Keratinocyte (primary cell): ENCODE measurements around the gene GPN1. TPM values are rescaled to one million over a fixed set of nuclear protein-coding genes. Genes with fewer than 3 reads are reported as not detected.

Experiments
- DNase-seq: peaks from one replicate; pipeline ENCODE4 v3.0.0-alpha.2; 2011; ENCODE audit warnings: low read depth, missing footprints, low spot score
- FAIRE-seq: peaks from 2 replicates; lab custom pipeline; 2011; peaks lifted over from hg19 to GRCh38; lab: Jason Lieb, UNC
- H2AFZ ChIP-seq: 2 replicates; pipeline ENCODE4 v1.6.0; 2012; ENCODE audit warnings: low read length, control low read depth, inconsistent platforms; ENCODE audit not compliant: control insufficient read depth
- H3K27ac ChIP-seq: 2 replicates; pipeline ENCODE4 v1.5.1; 2011; ENCODE audit warnings: low read length; ENCODE audit not compliant: control insufficient read depth, insufficient read depth
- H3K27me3 ChIP-seq: 3 replicates; pipeline ENCODE4 v1.6.0; 2011; ENCODE audit warnings: low read length; ENCODE audit not compliant: control insufficient read depth, insufficient read depth; ENCODE audit errors: extremely low read depth
- H3K36me3 ChIP-seq, 2 experiments: 2 replicates in 1 of 2; 3 replicates in 1 of 2; pipeline ENCODE4 v1.5.1; 2011; ENCODE audit warnings: low read length in 2 of 2, mild to moderate bottlenecking in 1 of 2; ENCODE audit not compliant: control insufficient read depth in 2 of 2, insufficient read depth in 2 of 2; ENCODE audit errors: extremely low read depth in 1 of 2
- H3K4me1 ChIP-seq: 3 replicates; pipeline ENCODE4 v1.5.1; 2011; ENCODE audit warnings: low read length; ENCODE audit not compliant: control insufficient read depth, insufficient read depth; ENCODE audit errors: extremely low read depth
- H3K4me2 ChIP-seq: 3 replicates; pipeline ENCODE4 v1.6.0; 2011; ENCODE audit warnings: low read depth, low read length; ENCODE audit not compliant: control insufficient read depth, insufficient read depth; ENCODE audit errors: extremely low read depth
- H3K4me3 ChIP-seq, 3 experiments: fragments of 200-600 bp in 1 of 3; sonication (generic) in 1 of 3; 2 replicates in 2 of 3; 3 replicates in 1 of 3; pipeline ENCODE4 v1.5.1; 2011 to 2016; ENCODE audit warnings: low read length in 3 of 3, mild to moderate bottlenecking in 3 of 3, control low read depth in 2 of 3, inconsistent platforms in 1 of 3, low read depth in 1 of 3, mixed read lengths in 1 of 3, mixed run types in 1 of 3, moderate library complexity in 1 of 3; ENCODE audit not compliant: control insufficient read depth in 2 of 3, insufficient read depth in 2 of 3; ENCODE audit errors: extremely low read depth in 1 of 3
- H3K79me2 ChIP-seq: 2 replicates; pipeline ENCODE4 v1.6.0; 2012; ENCODE audit warnings: low read length; ENCODE audit not compliant: control insufficient read depth, insufficient read depth
- H3K9ac ChIP-seq: 3 replicates; pipeline ENCODE4 v1.6.0; 2011; ENCODE audit warnings: low read length; ENCODE audit not compliant: control insufficient read depth, insufficient read depth; ENCODE audit errors: extremely low read depth
- H3K9me1 ChIP-seq: 3 replicates; pipeline ENCODE4 v1.6.0; 2011; ENCODE audit warnings: low read length; ENCODE audit not compliant: control insufficient read depth, insufficient read depth; ENCODE audit errors: extremely low read depth
- H3K9me3 ChIP-seq: 2 replicates; pipeline ENCODE4 v1.5.1; 2012; ENCODE audit warnings: low read depth, low read length; ENCODE audit not compliant: control insufficient read depth
- H4K20me1 ChIP-seq: 3 replicates; pipeline ENCODE4 v1.6.0; 2011; ENCODE audit warnings: low read length; ENCODE audit not compliant: control insufficient read depth, insufficient read depth; ENCODE audit errors: extremely low read depth
- EZH2 ChIP-seq: IDR thresholded peaks from one replicate; pipeline ENCODE4 v1.6.1; 2012; ENCODE audit warnings: inconsistent platforms, mild to moderate bottlenecking, low read length, moderate library complexity
- dilution Hi-C: fragments of 300-500 bp; cut with MboI; formaldehyde crosslinking; loops from one replicate; pipeline ENCODE4 v1.7.0; 2020; ENCODE audit warnings: low sequenced_read_pairs; ENCODE audit not compliant: extremely low pct_ligation_motif_present
- polyA plus RNA-seq, 5 experiments: library from polyadenylated mRNA; depleted of rRNA in 3 of 5; stranded (reverse) in 3 of 5; stranded (forward) in 1 of 5; unstranded in 1 of 5; fragments of >200 nt; gene quantifications; 1 replicate in 1 of 5; 2 replicates in 3 of 5; 3 replicates in 1 of 5; pipeline versions ENCODE4 v1.2.1 to v1.2.3, GENCODE V29; 2011 to 2012; ENCODE audit warnings: missing spikeins in 2 of 5, low read depth in 1 of 5, low replicate concordance in 1 of 5
- TF ChIP-seq, protein P1 (sequence below), 3 experiments: IDR thresholded peaks in 1 of 3; conservative IDR thresholded peaks in 1 of 3; optimal IDR thresholded peaks in 1 of 3; 2 replicates in 2 of 3; 3 replicates in 1 of 3; pipeline versions ENCODE3 to v1.5.1; 2011; ENCODE audit warnings: low read length in 3 of 3, mild to moderate bottlenecking in 3 of 3, moderate library complexity in 2 of 3, control low read depth in 1 of 3, inconsistent platforms in 1 of 3; ENCODE audit not compliant: insufficient read depth in 2 of 3; ENCODE audit errors: extremely low read depth in 1 of 3

Gene GPN1
- polyA plus RNA-seq, 1 donor (not counting 4 experiments of a cell fraction or from before 2014, with no cell fraction given), result 103 TPM

DNA sequence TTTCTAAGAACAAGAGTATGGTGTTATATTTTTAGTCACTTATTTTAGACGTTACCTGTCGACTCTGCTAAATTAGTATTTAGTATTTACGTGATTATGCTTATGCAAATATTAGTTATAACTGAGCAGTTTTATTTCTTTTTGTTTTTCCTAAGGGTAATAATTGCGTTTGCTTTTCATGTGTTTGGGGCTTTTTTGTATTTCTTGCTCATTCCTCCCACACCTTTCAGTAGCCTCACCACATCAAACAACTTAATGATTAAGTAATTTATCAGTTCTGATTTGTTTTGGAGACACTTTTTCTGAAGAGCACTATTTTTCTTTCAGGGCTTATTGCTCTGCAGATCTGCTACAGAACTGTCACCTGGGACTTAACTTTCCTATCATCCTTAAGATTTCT is 42.4 kb downstream of the GPN1 start:
- Histone ChIP-seq H3K4me2 (no peak overlapping the region), H3K4me3 (no peak overlapping the region), H3K27ac (no peak overlapping the region), H3K9me3 (no peaks in the 10 kb centered on the region), H3K79me2 (no peaks in the 10 kb centered on the region), H2AFZ (no peak overlapping the region), H3K9me1 (no peaks in the 10 kb centered on the region), H4K20me1 (no peaks in the 10 kb centered on the region), H3K4me1 (peaks cover 3% of the 10 kb centered on the region), H3K9ac (no peak overlapping the region), H3K27me3 (no peaks in the 10 kb centered on the region), H3K36me3 (peaks cover 10 to 26% of the 10 kb centered on the region in 2 experiments)
- DNase-seq (no peak), FAIRE-seq (no peak)
- dilution Hi-C loops, result no loop called here
- no peak for TF ChIP-seq EZH2
- TF ChIP-seq, protein P1, sequence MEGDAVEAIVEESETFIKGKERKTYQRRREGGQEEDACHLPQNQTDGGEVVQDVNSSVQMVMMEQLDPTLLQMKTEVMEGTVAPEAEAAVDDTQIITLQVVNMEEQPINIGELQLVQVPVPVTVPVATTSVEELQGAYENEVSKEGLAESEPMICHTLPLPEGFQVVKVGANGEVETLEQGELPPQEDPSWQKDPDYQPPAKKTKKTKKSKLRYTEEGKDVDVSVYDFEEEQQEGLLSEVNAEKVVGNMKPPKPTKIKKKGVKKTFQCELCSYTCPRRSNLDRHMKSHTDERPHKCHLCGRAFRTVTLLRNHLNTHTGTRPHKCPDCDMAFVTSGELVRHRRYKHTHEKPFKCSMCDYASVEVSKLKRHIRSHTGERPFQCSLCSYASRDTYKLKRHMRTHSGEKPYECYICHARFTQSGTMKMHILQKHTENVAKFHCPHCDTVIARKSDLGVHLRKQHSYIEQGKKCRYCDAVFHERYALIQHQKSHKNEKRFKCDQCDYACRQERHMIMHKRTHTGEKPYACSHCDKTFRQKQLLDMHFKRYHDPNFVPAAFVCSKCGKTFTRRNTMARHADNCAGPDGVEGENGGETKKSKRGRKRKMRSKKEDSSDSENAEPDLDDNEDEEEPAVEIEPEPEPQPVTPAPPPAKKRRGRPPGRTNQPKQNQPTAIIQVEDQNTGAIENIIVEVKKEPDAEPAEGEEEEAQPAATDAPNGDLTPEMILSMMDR (optimal IDR thresholded peaks at IDR 0.05 in 1 of 3, IDR thresholded peaks at IDR 0.05 in 1 of 3, conservative IDR thresholded peaks at IDR 0.05 in 1 of 3; ENCODE audit: extremely low read depth in 1 of 3, insufficient read depth in 2 of 3, low read length in 3 of 3), result no peak

DNA sequence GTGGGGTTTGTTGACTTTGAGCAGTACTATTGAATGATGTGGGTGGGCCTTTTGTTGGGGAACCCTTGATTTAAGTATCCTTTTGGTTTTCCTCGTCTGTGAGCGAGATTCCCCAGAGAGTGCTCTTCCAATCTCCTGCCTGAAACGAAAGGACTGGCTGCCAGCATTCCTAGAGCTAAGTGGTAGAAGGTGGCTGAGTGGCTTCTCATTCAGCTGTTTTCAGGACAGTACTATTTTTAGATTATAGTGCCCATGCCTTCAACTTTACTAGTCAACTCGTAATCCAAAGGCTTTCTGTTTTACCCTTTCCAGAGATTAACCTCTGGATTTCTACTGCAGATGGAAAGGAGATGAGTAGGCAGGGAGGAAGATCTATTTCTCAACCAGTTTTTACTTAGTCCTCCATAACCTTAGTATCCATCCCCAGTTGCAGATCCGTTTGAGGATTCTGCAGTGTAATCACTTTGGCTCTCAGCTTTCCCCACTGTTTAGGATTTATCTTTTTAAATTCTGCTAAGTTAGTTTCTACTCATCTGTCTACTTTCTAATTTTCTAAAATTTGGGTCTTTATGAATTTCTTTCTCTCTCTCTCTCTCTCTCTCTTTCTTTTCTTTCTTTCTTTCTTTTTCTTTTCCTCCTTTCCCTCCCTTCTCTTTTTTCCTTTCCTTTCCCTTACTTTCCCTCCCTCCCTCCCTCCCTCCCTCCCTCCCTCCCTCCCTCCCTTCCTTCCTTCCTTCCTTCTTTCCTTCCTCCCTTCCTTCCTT is 44.1 kb downstream of the GPN1 start:
- Histone ChIP-seq H3K27ac (no peak overlapping the region), H4K20me1 (no peaks in the 10 kb centered on the region), H3K36me3 (peaks cover 8 to 22% of the 10 kb centered on the region in 2 experiments), H2AFZ (no peak overlapping the region), H3K9me1 (no peaks in the 10 kb centered on the region), H3K27me3 (no peaks in the 10 kb centered on the region), H3K79me2 (no peaks in the 10 kb centered on the region), H3K9ac (no peak overlapping the region), H3K9me3 (no peaks in the 10 kb centered on the region), H3K4me1 (no peaks in the 10 kb centered on the region), H3K4me3 (no peak overlapping the region), H3K4me2 (no peak overlapping the region)
- dilution Hi-C loops, result no loop called here
- TF ChIP-seq, protein P1 (optimal IDR thresholded peaks at IDR 0.05 in 1 of 3, IDR thresholded peaks at IDR 0.05 in 1 of 3, conservative IDR thresholded peaks at IDR 0.05 in 1 of 3; ENCODE audit: extremely low read depth in 1 of 3, insufficient read depth in 2 of 3, low read length in 3 of 3), result no peak
- TF ChIP-seq EZH2, result no peak
- FAIRE-seq (no peak), DNase-seq (no peak)
